Measurements from ENCODE around the gene ARID1A. TPM values are rescaled to one million over a fixed set of nuclear protein-coding genes. Genes with fewer than 3 reads are reported as not detected.

Gene ARID1A
- total RNA-seq, 4 donors from 2014 or later, result 16.7 to 119 (median 41.2) TPM

DNA sequence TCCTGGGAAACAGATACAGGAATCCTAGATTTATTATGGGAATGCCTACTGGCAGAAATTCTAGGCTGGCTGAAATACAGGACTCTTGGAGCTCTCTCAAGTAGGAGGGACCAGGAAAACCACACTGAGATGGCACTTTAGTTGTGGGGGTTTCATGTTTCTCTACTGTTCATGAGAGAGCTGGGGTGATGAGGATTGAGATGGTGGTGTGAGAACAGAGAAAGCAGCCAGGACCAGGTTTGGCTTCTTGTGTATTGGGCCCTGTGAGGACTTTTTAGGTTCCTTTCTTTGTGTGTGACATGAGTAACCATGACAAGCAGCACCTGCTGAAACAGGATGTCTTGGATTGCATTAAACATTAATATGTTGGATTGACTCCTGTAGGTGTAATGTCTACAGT, 4.9 kb downstream of the ARID1A start:
- TF ChIP-seq POLR2A (IDR thresholded peaks at IDR 0.05), result no peak
- TF ChIP-seq CTCF (IDR thresholded peaks at IDR 0.05), result no peak
- Histone ChIP-seq H3K4me1 (peaks cover 12 to 15% of the 10 kb centered on the region in 2 donors), H3K4me3 (no peak overlapping the region), H3K27ac (peak overlapping the region in 1 of 2 donors; percentile 99), H3K27me3 (no peaks in the 10 kb centered on the region), H3K36me3 (no peaks in the 10 kb centered on the region), H3K9me3 (no peaks in the 10 kb centered on the region)
- intact Hi-C loops (cut with DNase I; ENCODE audit: low total_unique reads), result no loop called here
- no peak for DNase-seq

DNA sequence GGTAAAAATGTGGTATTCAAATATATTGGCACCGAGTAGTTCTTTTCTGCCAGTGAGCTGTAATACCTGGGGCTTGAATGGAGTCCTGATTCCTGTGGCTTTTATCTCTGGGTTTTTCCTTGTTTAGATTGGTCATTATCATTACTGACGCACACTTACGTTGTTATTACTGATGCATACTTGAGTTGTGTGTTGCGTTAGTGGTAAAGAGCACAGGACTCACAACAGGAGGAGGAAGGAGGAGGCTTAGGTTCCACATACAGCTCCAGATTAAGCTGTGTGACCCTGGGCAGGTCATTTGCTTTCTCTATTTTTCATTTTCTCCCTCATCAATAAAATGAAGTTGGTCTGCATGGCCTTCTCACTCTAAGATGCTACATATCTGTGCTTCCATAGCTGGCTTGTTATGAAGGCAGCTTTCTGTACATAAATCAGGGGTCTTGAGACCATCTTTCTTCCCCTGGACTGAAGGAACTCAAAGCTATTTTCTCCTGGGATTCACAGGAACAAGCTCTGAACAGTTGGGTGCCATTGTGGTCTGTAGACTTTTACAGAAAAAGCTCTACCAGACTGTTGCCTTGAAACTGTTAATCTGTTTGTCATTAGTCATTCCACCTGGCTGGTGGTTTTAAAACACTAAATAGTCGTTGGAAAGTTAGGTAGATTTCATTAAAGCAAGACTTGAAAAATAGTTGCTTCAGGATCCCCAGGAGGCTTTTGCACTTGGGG, 5.6 kb downstream of the ARID1A start:
- no peaks in the 10 kb centered on the region for H3K36me3 ChIP-seq
- peak overlapping the region; percentile 36 to 99 for H3K27ac ChIP-seq
- H3K27me3 ChIP-seq, result no peaks in the 10 kb centered on the region
- no peak overlapping the region for H3K4me3 ChIP-seq
- DNase-seq, result no peak
- peaks cover 12 to 15% of the 10 kb centered on the region in 2 donors for H3K4me1 ChIP-seq
- TF ChIP-seq CTCF (IDR thresholded peaks at IDR 0.05) (no peak), POLR2A (IDR thresholded peaks at IDR 0.05) (no peak)
- intact Hi-C loops (cut with DNase I; ENCODE audit: low total_unique reads), result no loop called here
- no peaks in the 10 kb centered on the region for H3K9me3 ChIP-seq

- Histone ChIP-seq H3K27me3 (no peaks in the 10 kb centered on the region), H3K4me1 (peaks cover 12 to 15% of the 10 kb centered on the region in 2 donors), H3K36me3 (no peaks in the 10 kb centered on the region), H3K9me3 (no peaks in the 10 kb centered on the region), H3K4me3 (no peak overlapping the region), H3K27ac (peak overlapping the region; percentile 36 to 99)
- TF ChIP-seq POLR2A (IDR thresholded peaks at IDR 0.05) (no peak), CTCF (IDR thresholded peaks at IDR 0.05) (no peak)
- intact Hi-C loops (cut with DNase I; ENCODE audit: low total_unique reads), result no loop called here
- no peak for DNase-seq
These were observed 6.3 kb downstream of the ARID1A start for GRCh38 chr1:26701995-26702679.

- H3K27me3 ChIP-seq, result no peaks in the 10 kb centered on the region
- peaks cover 12 to 15% of the 10 kb centered on the region in 2 donors for H3K4me1 ChIP-seq
- no peaks in the 10 kb centered on the region for H3K36me3 ChIP-seq
- TF ChIP-seq POLR2A (IDR thresholded peaks at IDR 0.05) (no peak), CTCF (IDR thresholded peaks at IDR 0.05) (no peak)
- DNase-seq, result no peak
- H3K27ac ChIP-seq, result peak overlapping the region; percentile 36 to 99
- intact Hi-C loops (cut with DNase I; ENCODE audit: low total_unique reads), result no loop called here
- no peak overlapping the region for H3K4me3 ChIP-seq
- no peaks in the 10 kb centered on the region for H3K9me3 ChIP-seq
These were observed 6.8 kb downstream of the ARID1A start for GRCh38 chr1:26702680-26703038.

GRCh38 chr1:26703478-26703877, 7.7 kb downstream of the ARID1A start:
- no peak for DNase-seq
- Histone ChIP-seq H3K27ac (peak overlapping the region in 1 of 2 donors; percentile 9), H3K4me3 (no peak overlapping the region), H3K9me3 (no peaks in the 10 kb centered on the region), H3K4me1 (peaks cover 12 to 15% of the 10 kb centered on the region in 2 donors), H3K27me3 (no peaks in the 10 kb centered on the region), H3K36me3 (no peaks in the 10 kb centered on the region)
- intact Hi-C loops (cut with DNase I; ENCODE audit: low total_unique reads), result no loop called here
- TF ChIP-seq POLR2A (IDR thresholded peaks at IDR 0.05) (no peak), CTCF (IDR thresholded peaks at IDR 0.05) (no peak)

Data from uterus (tissue), 4 donors.